SU-DHL-6 (cell line): ENCODE data around the gene NT5DC2.

ENCODE experiments used
- EZH2phosphoT487 ChIP-seq: fragments of 200-600 bp; sonication (generic), shearing (Covaris generic); conservative IDR thresholded peaks from 2 replicates; pipeline ENCODE4 v1.6.1; 2018; ENCODE audit warnings: mild to moderate bottlenecking, antibody characterized with exemption, low read length, moderate library complexity, mixed read lengths
- TF ChIP-seq, protein P1 (sequence below): fragments of 200-600 bp; sonication (generic); IDR thresholded peaks from one replicate; pipeline ENCODE4 v1.5.1; 2017; ENCODE audit warnings: antibody characterized with exemption, mild to moderate bottlenecking, low read length, moderate library complexity; ENCODE audit not compliant: insufficient read depth, poor library complexity, severe bottlenecking

GRCh38 chr3:52517796-52518722, 15.6 kb downstream of the NT5DC2 start:
- TF ChIP-seq, protein P1, sequence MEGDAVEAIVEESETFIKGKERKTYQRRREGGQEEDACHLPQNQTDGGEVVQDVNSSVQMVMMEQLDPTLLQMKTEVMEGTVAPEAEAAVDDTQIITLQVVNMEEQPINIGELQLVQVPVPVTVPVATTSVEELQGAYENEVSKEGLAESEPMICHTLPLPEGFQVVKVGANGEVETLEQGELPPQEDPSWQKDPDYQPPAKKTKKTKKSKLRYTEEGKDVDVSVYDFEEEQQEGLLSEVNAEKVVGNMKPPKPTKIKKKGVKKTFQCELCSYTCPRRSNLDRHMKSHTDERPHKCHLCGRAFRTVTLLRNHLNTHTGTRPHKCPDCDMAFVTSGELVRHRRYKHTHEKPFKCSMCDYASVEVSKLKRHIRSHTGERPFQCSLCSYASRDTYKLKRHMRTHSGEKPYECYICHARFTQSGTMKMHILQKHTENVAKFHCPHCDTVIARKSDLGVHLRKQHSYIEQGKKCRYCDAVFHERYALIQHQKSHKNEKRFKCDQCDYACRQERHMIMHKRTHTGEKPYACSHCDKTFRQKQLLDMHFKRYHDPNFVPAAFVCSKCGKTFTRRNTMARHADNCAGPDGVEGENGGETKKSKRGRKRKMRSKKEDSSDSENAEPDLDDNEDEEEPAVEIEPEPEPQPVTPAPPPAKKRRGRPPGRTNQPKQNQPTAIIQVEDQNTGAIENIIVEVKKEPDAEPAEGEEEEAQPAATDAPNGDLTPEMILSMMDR = no peak
- TF ChIP-seq EZH2phosphoT487 = no peak
